Transverse colon (tissue), 3 donors: ENCODE data around the gene DGKZ.

Experiments
- CTCF ChIP-seq, 5 experiments: fragments of 200-600 bp in 3 of 5; fragments of 450-650 bp in 2 of 5; sonication (generic) in 3 of 5; IDR thresholded peaks; 1 replicate in 2 of 5; 2 replicates in 3 of 5; pipeline ENCODE4 v1.5.1; 2016 to 2017; ENCODE audit warnings: antibody characterized with exemption in 5 of 5, inconsistent platforms in 3 of 5, mild to moderate bottlenecking in 2 of 5, moderate library complexity in 1 of 5
- EP300 ChIP-seq: sonication (generic); formaldehyde crosslinking; IDR thresholded peaks from one replicate; pipeline ENCODE4 v1.6.1; 2017; ENCODE audit warnings: antibody characterized with exemption, low read depth
- POLR2A ChIP-seq: fragments of 450-650 bp; IDR thresholded peaks from one replicate; pipeline ENCODE4 v1.6.1; 2016; ENCODE audit warnings: antibody characterized with exemption, mild to moderate bottlenecking, moderate library complexity

DNA sequence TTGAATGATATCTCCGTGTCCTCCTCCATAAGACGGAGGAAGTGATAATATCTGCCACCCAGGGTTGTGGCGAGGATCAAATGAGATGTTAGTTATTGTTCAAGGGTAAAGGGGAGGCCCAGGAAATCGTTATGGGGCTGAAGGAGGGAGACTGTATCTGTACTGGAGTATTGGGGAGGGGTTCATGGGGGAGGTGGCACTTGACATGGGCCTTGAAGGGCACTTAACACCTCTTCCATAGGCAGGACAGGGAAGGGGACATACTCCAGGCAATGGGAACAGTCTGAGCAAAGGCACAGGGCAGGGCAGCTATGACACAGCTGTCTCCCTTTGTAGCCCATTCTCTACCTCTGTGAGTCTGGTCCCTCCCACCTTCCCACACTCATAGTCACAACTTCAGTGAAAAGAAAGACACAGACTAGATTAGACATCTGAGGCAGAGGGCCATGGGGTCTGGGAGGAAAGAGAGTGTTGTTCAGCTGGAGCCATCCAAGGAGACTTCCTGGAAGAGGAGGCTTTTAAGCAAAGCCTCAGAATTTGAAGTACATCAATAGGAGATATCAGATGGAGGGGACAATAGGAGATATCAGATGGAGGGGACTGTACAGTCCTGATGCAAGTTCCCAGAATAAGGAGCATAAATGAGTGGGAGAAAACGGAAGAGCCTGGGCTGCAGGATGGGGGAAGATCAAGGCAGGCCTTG lies 15.8 kb upstream of the DGKZ start:
- TF ChIP-seq CTCF (IDR thresholded peaks at IDR 0.05) = no peak
- no peak for TF ChIP-seq EP300
- no peak for TF ChIP-seq POLR2A
